Measurements from ENCODE around the gene CDH23. TPM values are rescaled to one million over a fixed set of nuclear protein-coding genes. Genes with fewer than 3 reads are reported as not detected.

Gene CDH23
- total and polyA plus RNA-seq, 2 donors (not counting 1 experiment from before 2014, with no cell fraction given) = 0.37 to 0.89 TPM

- H4K20me1 ChIP-seq (ENCODE audit: control insufficient read depth, insufficient read depth, low read length, poor library complexity, severe bottlenecking) = peaks cover 46% of the 10 kb centered on the region
- POLR2A ChIA-PET = interaction anchor here (0.6 kb wide), 1 partner anchor 893 kb away, joined by 3 read pairs; no protein-coding TSS in a partner anchor
- TF ChIP-seq CTCF (IDR thresholded peaks at IDR 0.05) (no peak), EZH2 (IDR thresholded peaks at IDR 0.05; ENCODE audit: borderline replicate concordance, insufficient read depth, low read depth, low read length, poor library complexity, severe bottlenecking) (no peak)
These were observed 433.2 kb downstream of the CDH23 start for GRCh38 chr10:71829896-71830295.

GRCh38 chr10:71830726-71831125 is 434.0 kb downstream of the CDH23 start:
- no peak for ATAC-seq (ENCODE audit: low read depth)
- Histone ChIP-seq H3K79me2 (ENCODE audit: control insufficient read depth, insufficient read depth, low read length) (peaks cover 51% of the 10 kb centered on the region), H3K27ac (ENCODE audit: low read length in 2 of 2) (no peak overlapping the region), H3K4me3 (ENCODE audit: control extremely low read depth in 1 of 5, extremely low read depth in 1 of 5, insufficient read depth in 1 of 5, low read depth in 2 of 5, low read length in 4 of 5) (no peak overlapping the region), H3K9ac (ENCODE audit: low read length) (no peak overlapping the region), H2AFZ (ENCODE audit: insufficient read depth, low read depth, low read length, poor library complexity, severe bottlenecking) (no peak overlapping the region), H3K27me3 (replicated peaks in 1 of 4; ENCODE audit: control extremely low read depth in 1 of 4, control insufficient read depth in 3 of 4, insufficient read depth in 4 of 4, low read length in 3 of 4) (no peaks in the 10 kb centered on the region), H4K20me1 (ENCODE audit: control insufficient read depth, insufficient read depth, low read length, poor library complexity, severe bottlenecking) (peaks cover 52% of the 10 kb centered on the region), H3K36me3 (replicated peaks in 1 of 2; ENCODE audit: control extremely low read depth in 1 of 2, control insufficient read depth in 1 of 2, extremely low read depth in 1 of 2, insufficient read depth in 2 of 2, low read length in 1 of 2) (peaks cover 4 to 67% of the 10 kb centered on the region in 2 experiments), H3K9me3 (ENCODE audit: control extremely low read depth in 1 of 3, control insufficient read depth in 2 of 3, insufficient read depth in 1 of 3, low read length in 2 of 3) (no peaks in the 10 kb centered on the region), H3K4me2 (replicated peaks; ENCODE audit: low read depth, low read length, poor library complexity, severe bottlenecking) (no peak overlapping the region), H3K4me1 (ENCODE audit: control insufficient read depth in 2 of 2, insufficient read depth in 2 of 2, low read length in 2 of 2) (peaks cover 34 to 40% of the 10 kb centered on the region in 2 donors)
- no peak overlapping the region for H3K27ac Mint-ChIP-seq
- no peaks in the 10 kb centered on the region for H3K27me3 Mint-ChIP-seq
- no peaks in the 10 kb centered on the region for H3K9me3 Mint-ChIP-seq (ENCODE audit: insufficient read depth)
- TF ChIP-seq EZH2 (IDR thresholded peaks at IDR 0.05; ENCODE audit: borderline replicate concordance, insufficient read depth, low read depth, low read length, poor library complexity, severe bottlenecking) = no peak
- TF ChIP-seq CTCF (IDR thresholded peaks at IDR 0.05) = no peak
- intact Hi-C loops (cut with micrococcal nuclease) = loop anchor here (10.0 kb wide), 1 partner anchor 1336 kb away; no protein-coding TSS in a partner anchor
- POLR2A ChIA-PET = no interaction called here
- no peak for DNase-seq
- 89% methylated on average over 4 of the region's 4 CpGs for WGBS (ENCODE audit: insufficient coverage)
- peaks cover 38% of the 10 kb centered on the region for H3K4me1 Mint-ChIP-seq
- no peak overlapping the region for H3K4me3 Mint-ChIP-seq
- CTCF ChIA-PET = interaction anchor here (1.0 to 2.3 kb wide), 6 partner anchors 12 to 66 kb away, joined by 3 to 19 read pairs (median 4); partner anchors contain the start of gene VSIR

More at GRCh38 chr10:71829896-71830295, 433.2 kb downstream of the CDH23 start:
- H3K27me3 Mint-ChIP-seq = no peaks in the 10 kb centered on the region
- ATAC-seq (ENCODE audit: low read depth) (no peak), DNase-seq (no peak)
- no peak overlapping the region for H3K27ac Mint-ChIP-seq
- Histone ChIP-seq H3K27ac (ENCODE audit: low read length in 2 of 2) (no peak overlapping the region), H3K79me2 (ENCODE audit: control insufficient read depth, insufficient read depth, low read length) (peaks cover 44% of the 10 kb centered on the region), H3K36me3 (replicated peaks in 1 of 2; ENCODE audit: control extremely low read depth in 1 of 2, control insufficient read depth in 1 of 2, extremely low read depth in 1 of 2, insufficient read depth in 2 of 2, low read length in 1 of 2) (peaks cover 5 to 75% of the 10 kb centered on the region in 2 experiments), H3K9me3 (ENCODE audit: control extremely low read depth in 1 of 3, control insufficient read depth in 2 of 3, insufficient read depth in 1 of 3, low read length in 2 of 3) (no peaks in the 10 kb centered on the region), H3K27me3 (replicated peaks in 1 of 4; ENCODE audit: control extremely low read depth in 1 of 4, control insufficient read depth in 3 of 4, insufficient read depth in 4 of 4, low read length in 3 of 4) (no peaks in the 10 kb centered on the region), H3K9ac (ENCODE audit: low read length) (no peak overlapping the region), H3K4me3 (ENCODE audit: control extremely low read depth in 1 of 5, extremely low read depth in 1 of 5, insufficient read depth in 1 of 5, low read depth in 2 of 5, low read length in 4 of 5) (no peak overlapping the region), H2AFZ (ENCODE audit: insufficient read depth, low read depth, low read length, poor library complexity, severe bottlenecking) (no peak overlapping the region), H3K4me1 (ENCODE audit: control insufficient read depth in 2 of 2, insufficient read depth in 2 of 2, low read length in 2 of 2) (peaks cover 28 to 32% of the 10 kb centered on the region in 2 donors), H3K4me2 (replicated peaks; ENCODE audit: low read depth, low read length, poor library complexity, severe bottlenecking) (no peak overlapping the region)
- intact Hi-C loops (cut with micrococcal nuclease) = loop anchor here (10.0 kb wide), 1 partner anchor 1335 kb away; no protein-coding TSS in a partner anchor
- CTCF ChIA-PET = interaction anchor here (0.7 to 2.3 kb wide), 7 partner anchors 11 to 122 kb away, joined by 3 to 19 read pairs (median 3); partner anchors contain the start of gene VSIR
- H3K4me1 Mint-ChIP-seq = peaks cover 38% of the 10 kb centered on the region
- WGBS (ENCODE audit: insufficient coverage) = 100% methylated on average over 1 of the region's 5 CpGs
- no peak overlapping the region for H3K4me3 Mint-ChIP-seq
- H3K9me3 Mint-ChIP-seq (ENCODE audit: insufficient read depth) = no peaks in the 10 kb centered on the region
